HuH-7 (cell line): Measurements from ENCODE around the gene LRWD1.
"Not testable (repeated sequence)": the region's sequence is repeated elsewhere in the genome, so short reads cannot be mapped to it uniquely, and the experiment has no call there.

ENCODE experiments used
- DNase-seq: peaks from one replicate; pipeline ENCODE4 v3.0.0; 2011; ENCODE audit warnings: low spot score

The LRWD1 gene

GRCh38 chr7:102444961-102445673 lies 19.7 kb upstream of the LRWD1 start:
- no peak for DNase-seq

- no peak for DNase-seq
These were observed 19.1 kb upstream of the LRWD1 start for GRCh38 chr7:102445674-102446071.

GRCh38 chr7:102446387-102447156 lies 18.2 kb upstream of the LRWD1 start:
- no peak for DNase-seq

GRCh38 chr7:102447311-102447710 lies 17.5 kb upstream of the LRWD1 start:
- DNase-seq, result no peak

GRCh38 chr7:102449136-102449535 lies 15.6 kb upstream of the LRWD1 start:
- no peak for DNase-seq

GRCh38 chr7:102450242-102450641 lies 14.5 kb upstream of the LRWD1 start:
- no peak for DNase-seq

GRCh38 chr7:102451371-102452054 lies 13.3 kb upstream of the LRWD1 start:
- no peak for DNase-seq

GRCh38 chr7:102452451-102452850 lies 12.3 kb upstream of the LRWD1 start:
- DNase-seq, result no peak

GRCh38 chr7:102453319-102453718 lies 11.5 kb upstream of the LRWD1 start:
- no peak for DNase-seq

GRCh38 chr7:102454468-102454867 lies 10.3 kb upstream of the LRWD1 start:
- DNase-seq, result no peak

- DNase-seq, result not testable (repeated sequence)
These were observed 9.9 kb upstream of the LRWD1 start for GRCh38 chr7:102454932-102455331.

GRCh38 chr7:102455596-102455995 lies 9.2 kb upstream of the LRWD1 start:
- DNase-seq, result no peak

GRCh38 chr7:102456327-102456726 lies 8.5 kb upstream of the LRWD1 start:
- DNase-seq, result no peak

GRCh38 chr7:102457352-102457924 lies 7.3 kb upstream of the LRWD1 start:
- DNase-seq, result no peak

- DNase-seq, result no peak
These were observed 5.5 kb upstream of the LRWD1 start for GRCh38 chr7:102459221-102459844.

- no peak for DNase-seq
These were observed 4.3 kb upstream of the LRWD1 start for GRCh38 chr7:102460467-102460866.

GRCh38 chr7:102463841-102464576 lies 775 bp upstream of the LRWD1 start:
- no peak for DNase-seq

GRCh38 chr7:102466097-102466496 lies 1.3 kb downstream of the LRWD1 start:
- no peak for DNase-seq

- no peak for DNase-seq
These were observed 3.0 kb downstream of the LRWD1 start for GRCh38 chr7:102467581-102468477.
